Effector CD8-positive, alpha-beta T cell (primary cell): ENCODE results near the gene AMER2.

Experiments used
- DNase-seq: peaks from one replicate; lab custom pipeline; 2025; lab: John Stamatoyannopoulos, UW
- total RNA-seq, 4 experiments: gene quantifications; one replicate each; lab custom pipeline; 2026; lab: John Stamatoyannopoulos, UW

The AMER2 gene, protein sequence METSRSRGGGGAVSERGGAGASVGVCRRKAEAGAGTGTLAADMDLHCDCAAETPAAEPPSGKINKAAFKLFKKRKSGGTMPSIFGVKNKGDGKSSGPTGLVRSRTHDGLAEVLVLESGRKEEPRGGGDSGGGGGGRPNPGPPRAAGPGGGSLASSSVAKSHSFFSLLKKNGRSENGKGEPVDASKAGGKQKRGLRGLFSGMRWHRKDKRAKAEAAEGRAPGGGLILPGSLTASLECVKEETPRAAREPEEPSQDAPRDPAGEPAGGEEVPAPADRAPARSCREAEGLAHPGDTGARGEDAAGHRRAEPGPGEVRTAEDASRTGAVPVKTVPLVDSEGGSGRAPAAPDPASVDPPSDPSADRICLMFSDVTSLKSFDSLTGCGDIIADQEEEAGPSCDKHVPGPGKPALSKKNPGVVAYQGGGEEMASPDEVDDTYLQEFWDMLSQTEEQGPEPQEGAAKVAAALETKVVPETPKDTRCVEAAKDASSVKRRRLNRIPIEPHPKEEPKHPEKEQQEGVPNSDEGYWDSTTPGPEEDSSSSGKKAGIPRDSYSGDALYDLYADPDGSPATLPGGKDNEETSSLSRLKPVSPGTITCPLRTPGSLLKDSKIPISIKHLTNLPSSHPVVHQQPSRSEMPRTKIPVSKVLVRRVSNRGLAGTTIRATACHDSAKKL
- total RNA-seq, result 0 to 0.18 (median 0.04) reads per million in 4 experiments

GRCh38 chr13:25171517-25172302 lies at the start of gene AMER2:
Gene AMER2, minus strand, starts transcription at chr13:25172288. Its CDS starts 669 bp downstream, at chr13:25171619.
- DNase-seq, result no peak

- no peak for DNase-seq
Measured at GRCh38 chr13:25218019-25218418, 45.9 kb upstream of the AMER2 start.

GRCh38 chr13:25217023-25217885 lies 45.2 kb upstream of the AMER2 start:
- no peak for DNase-seq

- DNase-seq, result no peak
Measured at GRCh38 chr13:25215253-25215575, 43.1 kb upstream of the AMER2 start.

DNA sequence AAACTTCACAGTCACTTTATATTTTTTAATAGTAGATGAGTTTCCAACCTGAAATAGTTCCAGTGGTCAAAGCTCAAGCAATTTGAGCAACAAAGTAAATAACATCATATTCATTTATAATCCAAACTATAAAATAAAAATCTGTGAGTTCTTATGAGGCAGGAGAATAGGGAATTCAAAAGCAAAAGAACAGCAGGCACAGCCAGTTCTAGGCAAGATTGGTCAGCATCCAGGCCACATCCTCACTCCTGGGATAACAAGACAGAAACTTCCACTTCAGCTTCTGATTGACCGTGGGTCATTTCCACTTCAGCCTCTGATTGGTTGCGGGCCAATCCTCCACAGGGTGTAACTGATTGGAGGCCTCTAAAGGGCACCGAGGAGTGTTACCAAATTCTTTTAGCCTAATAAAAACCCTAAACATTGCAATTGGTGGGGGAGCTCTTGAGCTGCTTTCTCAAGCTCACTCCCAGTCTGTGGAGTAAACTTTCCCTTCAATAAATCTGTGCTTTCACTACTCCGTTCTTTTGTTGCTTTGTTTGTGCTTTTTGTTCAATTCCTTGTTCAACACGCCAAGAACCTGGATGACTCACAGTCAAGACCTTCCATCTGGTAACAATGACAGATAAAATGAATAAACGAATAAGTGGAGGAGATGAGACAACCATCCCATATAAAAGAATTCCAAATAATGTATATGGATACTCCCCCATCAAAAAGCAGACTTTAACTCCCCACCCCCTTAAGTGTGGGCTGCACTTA lies 42.6 kb upstream of the AMER2 start:
- no peak for DNase-seq

DNA sequence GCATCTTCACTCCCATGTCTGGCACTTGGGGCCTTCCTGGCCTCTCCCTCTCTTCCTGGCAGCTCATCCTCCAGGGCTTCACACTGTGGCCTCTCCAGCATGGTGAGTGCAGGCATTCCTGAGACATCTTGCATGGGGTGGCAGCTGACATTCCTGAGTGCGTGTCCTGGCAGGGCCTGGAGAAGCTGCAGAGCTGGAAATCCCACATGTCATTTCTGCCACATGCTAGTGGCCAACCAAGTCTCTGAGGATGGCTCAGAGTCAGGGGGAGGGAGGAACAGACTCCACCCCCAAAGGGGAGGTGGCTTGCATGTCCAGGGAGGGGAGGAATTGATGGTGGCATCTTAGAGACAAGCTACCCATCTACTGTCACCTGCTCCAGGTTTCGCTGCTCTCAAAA lies 41.6 kb upstream of the AMER2 start:
- no peak for DNase-seq

DNA sequence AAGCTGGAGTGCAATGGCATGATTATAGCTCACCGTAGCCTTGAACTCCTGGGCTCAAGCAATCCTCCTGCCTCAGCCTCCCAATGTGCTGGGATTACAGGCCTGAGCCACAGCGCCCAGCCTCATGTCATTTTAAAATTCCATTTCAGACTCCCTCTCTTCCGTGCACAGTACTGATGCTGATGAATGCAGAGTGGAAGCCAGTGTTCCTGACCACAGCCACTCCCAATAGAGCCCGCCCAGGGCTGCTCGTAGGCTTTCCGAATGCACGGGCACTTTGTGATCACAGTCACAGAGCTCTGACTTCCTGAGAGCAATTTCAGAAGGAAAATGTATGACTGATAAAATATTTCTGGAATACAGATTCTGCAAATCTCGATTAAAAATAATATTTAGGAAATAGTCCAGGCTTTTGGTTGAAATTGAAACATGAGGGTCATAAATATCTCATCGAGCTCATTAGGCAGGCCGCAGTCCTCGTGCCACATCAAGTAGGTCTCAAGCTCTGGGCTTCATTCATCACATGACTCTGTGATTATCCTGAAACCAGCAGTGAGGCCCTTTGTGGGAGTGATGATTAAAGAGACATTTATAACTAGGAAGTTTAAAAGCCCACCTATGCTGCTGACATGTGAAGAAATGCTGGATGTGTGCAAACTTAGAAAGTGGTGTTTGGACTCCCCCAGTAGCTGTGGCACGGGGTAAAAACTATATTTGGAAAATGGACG lies 38.9 kb upstream of the AMER2 start:
- DNase-seq, result no peak

GRCh38 chr13:25207291-25207810 lies 35.3 kb upstream of the AMER2 start:
- no peak for DNase-seq

DNA sequence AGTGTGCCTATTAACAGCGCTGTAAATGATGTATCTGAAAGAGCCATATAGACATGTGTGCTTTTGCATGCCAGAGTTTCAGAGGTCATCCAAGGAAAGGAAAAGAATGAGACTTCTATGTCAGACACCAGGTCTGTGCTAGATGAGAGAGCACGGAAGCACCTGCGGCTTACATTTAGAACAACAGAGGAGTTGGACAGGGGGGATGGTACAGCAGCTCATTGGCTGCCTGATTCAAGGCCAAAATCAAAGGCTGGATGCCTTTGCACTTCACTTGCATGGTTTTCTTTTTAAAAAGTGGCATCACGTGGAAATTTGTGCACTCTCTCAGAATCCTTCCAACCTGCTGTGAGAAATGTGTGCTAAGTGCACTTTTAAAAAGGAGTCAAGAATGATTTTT lies 32.8 kb upstream of the AMER2 start:
- no peak for DNase-seq

DNA sequence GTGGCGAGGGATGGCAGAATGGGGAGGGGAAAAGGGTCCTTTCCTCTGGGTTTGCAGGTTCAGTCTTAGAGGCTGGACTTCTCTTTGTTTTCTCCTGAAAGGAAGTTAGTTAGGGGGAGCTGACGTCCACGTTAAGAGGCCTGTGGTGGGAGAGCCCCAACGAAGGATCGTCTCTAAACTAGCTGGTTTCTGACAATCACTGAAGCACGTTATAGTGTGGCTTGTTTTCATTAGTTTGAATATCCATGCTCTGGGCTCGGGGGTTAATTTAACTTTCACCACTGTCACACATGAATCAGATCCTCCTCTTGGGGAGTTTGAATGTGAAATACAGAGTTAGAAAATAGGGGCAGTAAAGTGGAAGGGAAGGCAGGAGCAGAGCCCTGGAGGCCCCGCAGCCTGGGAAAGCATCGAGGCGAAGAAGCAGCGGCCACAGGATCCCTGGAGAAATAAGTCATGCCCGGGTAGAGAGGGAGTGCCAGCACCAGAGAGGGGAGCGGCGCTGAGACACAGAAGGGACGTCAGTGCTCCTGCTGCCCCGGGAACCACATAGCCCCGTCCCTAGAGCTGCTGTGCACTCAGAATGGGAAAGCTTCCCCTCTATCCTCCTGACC lies 31.1 kb upstream of the AMER2 start:
- no peak for DNase-seq

GRCh38 chr13:25200783-25201182 lies 28.7 kb upstream of the AMER2 start:
- no peak for DNase-seq

DNA sequence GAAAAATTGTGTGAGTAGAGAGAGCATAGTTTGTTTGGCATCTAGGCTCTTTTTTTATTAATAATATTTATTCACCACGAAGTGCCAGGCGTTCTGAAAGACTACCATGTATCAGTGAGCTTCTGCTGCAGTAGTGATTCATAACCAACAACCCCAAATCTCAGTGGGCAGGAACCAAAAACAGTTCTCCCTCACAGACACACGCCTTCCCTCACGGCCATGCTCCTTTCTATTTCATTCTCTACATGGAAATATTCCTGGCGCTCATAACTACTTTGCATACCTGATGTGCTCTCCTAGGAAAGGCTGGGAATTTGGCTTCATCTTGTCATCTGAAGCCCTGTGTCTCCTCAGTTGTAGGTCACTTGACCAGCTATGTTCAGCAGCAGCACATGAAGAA lies 26.6 kb upstream of the AMER2 start:
- no peak for DNase-seq

DNA sequence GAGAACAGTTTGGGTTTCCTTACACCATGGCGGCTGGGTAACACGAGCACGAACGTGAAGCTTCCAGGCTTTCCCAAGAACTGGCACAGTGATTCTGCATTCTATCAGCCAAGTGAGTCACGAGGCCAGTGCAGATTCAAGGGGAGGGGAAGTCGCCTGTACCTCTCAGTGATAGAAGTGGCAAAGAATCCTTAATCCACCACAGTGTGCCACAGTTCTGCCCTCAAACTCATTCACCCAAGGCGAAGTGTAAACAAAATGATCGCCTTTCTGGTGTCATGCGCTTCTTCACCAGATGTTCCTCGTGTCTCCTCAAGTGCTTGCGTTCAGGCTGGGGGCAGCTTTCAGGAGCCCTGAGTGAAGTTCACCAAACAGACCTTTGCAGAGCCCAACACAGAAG lies 24.9 kb upstream of the AMER2 start:
- DNase-seq, result no peak

- DNase-seq, result no peak
Measured at GRCh38 chr13:25192936-25193335, 20.8 kb upstream of the AMER2 start.

DNA sequence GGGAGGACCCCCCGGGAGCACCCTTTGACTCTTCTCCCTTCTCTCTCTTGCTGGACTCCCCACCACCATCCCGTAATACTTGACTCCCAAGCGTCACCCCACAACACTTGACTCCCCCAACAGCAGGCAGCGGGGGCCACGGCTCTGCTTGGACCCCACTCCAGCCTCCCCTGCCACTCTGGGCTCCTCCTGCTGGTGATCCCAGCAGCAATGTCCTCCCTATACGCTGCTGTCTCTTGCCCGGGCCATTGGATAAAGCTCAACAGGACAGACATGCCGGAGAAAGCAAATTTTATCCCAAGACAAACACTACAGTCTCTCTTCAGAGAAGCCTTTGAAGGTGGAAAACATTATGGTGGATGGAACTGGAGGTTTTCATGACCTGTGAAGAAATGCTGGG lies 20.4 kb upstream of the AMER2 start:
- DNase-seq, result no peak

GRCh38 chr13:25192052-25192451 lies 20.0 kb upstream of the AMER2 start:
- DNase-seq, result no peak

- no peak for DNase-seq
Measured at GRCh38 chr13:25190771-25191170, 18.7 kb upstream of the AMER2 start.

GRCh38 chr13:25190256-25190655 lies 18.2 kb upstream of the AMER2 start:
- DNase-seq, result no peak

- DNase-seq, result no peak
Measured at GRCh38 chr13:25187596-25187995, 15.5 kb upstream of the AMER2 start.

DNA sequence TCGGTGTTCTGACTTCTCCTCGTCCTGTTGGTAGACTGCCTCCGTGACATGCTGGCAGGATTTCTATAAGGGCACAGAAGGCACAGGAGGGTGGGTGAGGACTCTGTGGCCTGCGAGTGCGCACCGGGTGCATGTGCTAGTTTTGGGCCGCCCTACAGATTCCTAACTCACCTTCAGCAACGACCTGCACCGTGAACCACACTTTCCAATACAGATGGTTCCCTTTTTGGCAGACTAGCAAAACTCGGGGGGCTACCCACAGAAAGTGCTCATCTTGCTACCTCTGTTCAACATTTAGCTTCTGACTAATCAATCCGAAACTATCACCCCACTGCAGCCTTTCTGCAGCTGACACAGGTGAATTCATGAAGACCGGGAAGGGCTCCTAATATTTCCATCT lies 14.1 kb upstream of the AMER2 start:
- no peak for DNase-seq
